Gastroesophageal sphincter (tissue), 3 donors: Measurements from ENCODE around the gene ADAMTS7.
"Not testable (repeated sequence)": the region's sequence is repeated elsewhere in the genome, so short reads cannot be mapped to it uniquely, and the experiment has no call there.

Experiments used
- CTCF ChIP-seq, 4 experiments: fragments of 200-600 bp in 2 of 4; fragments of 450-650 bp in 2 of 4; sonication (generic) in 1 of 4; IDR thresholded peaks; one replicate each; pipeline ENCODE4 v1.5.1; 2017 to 2019; ENCODE audit warnings: antibody characterized with exemption in 4 of 4, mild to moderate bottlenecking in 2 of 4, moderate library complexity in 2 of 4
- POLR2A ChIP-seq, 2 donors: fragments of 450-650 bp; IDR thresholded peaks; one replicate each; pipeline ENCODE4 v1.6.1; 2017; ENCODE audit warnings: antibody characterized with exemption in 2 of 2, mild to moderate bottlenecking in 2 of 2, moderate library complexity in 1 of 2

DNA sequence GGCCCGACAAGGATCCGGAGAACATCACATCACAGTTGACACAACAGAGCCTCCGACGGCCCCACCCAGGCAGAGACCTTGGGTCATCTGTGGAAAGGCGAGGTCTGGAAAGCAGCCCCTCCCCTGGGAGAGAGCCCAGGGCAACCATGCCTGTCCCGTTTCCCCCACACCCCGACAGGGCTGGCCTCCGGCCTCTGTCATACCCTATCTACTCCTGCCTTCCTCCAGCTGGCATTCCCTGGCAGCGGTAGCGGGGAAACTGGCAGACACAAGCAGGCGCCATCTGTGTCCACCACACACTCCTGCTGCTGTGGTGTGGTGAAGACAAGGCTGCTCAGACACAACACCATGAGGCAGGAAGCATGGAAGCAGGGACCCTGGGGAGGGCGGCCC, 33.3 kb downstream of the ADAMTS7 start:
- TF ChIP-seq POLR2A, CTCF (IDR thresholded peaks at IDR 0.05): not testable (repeated sequence)
